Adrenal gland (tissue), 12 donors: Measurements from ENCODE around the gene FARP1. TPM values are rescaled to one million over a fixed set of nuclear protein-coding genes. Genes with fewer than 3 reads are reported as not detected.
A peak's percentile ranks its signal among the peaks of the same experiment; 100 is the strongest.

ENCODE experiments used
- DNase-seq, 7 donors: peaks; one replicate each; pipeline ENCODE4 v3.0.0-alpha.2; 2019 to 2020
- H3K27ac ChIP-seq, 5 donors: fragments of 200-600 bp; sonication (generic) in 4 of 5; 1 replicate in 3 of 5; 2 replicates in 2 of 5; pipeline versions ENCODE4 v1.5.1 to v1.8.0; 2016 to 2020; ENCODE audit warnings: mild to moderate bottlenecking in 1 of 5
- H3K27me3 ChIP-seq: fragments of 200-600 bp; 2 replicates; pipeline ENCODE4 v1.8.0; 2021
- H3K36me3 ChIP-seq, 2 donors: fragments of 200-600 bp; replicated peaks in 1 of 2; 1 replicate in 1 of 2; 2 replicates in 1 of 2; pipeline versions ENCODE4 v1.5.1 to v1.8.0; 2018 to 2022
- H3K4me1 ChIP-seq, 2 donors: fragments of 200-600 bp; replicated peaks in 1 of 2; 1 replicate in 1 of 2; 2 replicates in 1 of 2; pipeline versions ENCODE4 v1.5.1 to v1.8.0; 2018 to 2021
- H3K4me3 ChIP-seq, 4 donors: fragments of 200-600 bp; sonication (generic) in 3 of 4; one replicate each; pipeline ENCODE4 v1.5.1; 2016 to 2018
- H3K9me3 ChIP-seq, 3 donors: fragments of 200-600 bp; sonication (generic) in 1 of 3; replicated peaks in 1 of 3; 1 replicate in 2 of 3; 2 replicates in 1 of 3; pipeline versions ENCODE4 v1.5.1 to v1.8.0; 2016 to 2021
- CTCF ChIP-seq, 6 experiments: fragments of 450-650 bp in 4 of 6; fragments of 200-600 bp in 2 of 6; sonication (generic) in 1 of 6; IDR thresholded peaks; 1 replicate in 5 of 6; 2 replicates in 1 of 6; pipeline versions ENCODE4 v1.5.1 to v1.8.0; 2016 to 2021; ENCODE audit warnings: antibody characterized with exemption in 6 of 6, mild to moderate bottlenecking in 2 of 6, moderate library complexity in 1 of 6
- POLR2A ChIP-seq, 2 donors: fragments of 450-650 bp; IDR thresholded peaks; one replicate each; pipeline ENCODE4 v1.6.1; 2017; ENCODE audit warnings: antibody characterized with exemption in 2 of 2, mild to moderate bottlenecking in 2 of 2, moderate library complexity in 1 of 2
- WGBS, 4 donors: extraction: QIAGEN DNeasy Blood & Tissue Kit in 2 of 4; methylation state at CpG; one replicate each; pipeline versions ENCODE4 v1.1.5 to v1.1.7; 2013 to 2017; 5-methylcytosine and 5-hydroxymethylcytosine counted together
- intact Hi-C, 2 donors: fragments of 100-400 bp; cut with DNase I; formaldehyde crosslinking; loops; one replicate each; pipeline versions ENCODE4 v1.14.1 to v1.15.0; 2022 to 2023
- polyA plus RNA-seq, 3 donors: library from polyadenylated mRNA; stranded (reverse); fragments of 200-250 nt in 2 of 3; fragments of 350-450 nt in 1 of 3; fragmentation: Illumina TruSeq in 1 of 3; extraction: RNeasy Lipid Tissue Mini Kit (QIAGEN cat#74804) in 1 of 3; gene quantifications; one replicate each; pipeline ENCODE4 v1.2.3, GENCODE V29; 2013 to 2014
- total RNA-seq, 9 donors: library from RNA; depleted of rRNA in 4 of 9; stranded (reverse); fragments of >200 nt in 4 of 9; fragments of 120-200 nt in 1 of 9; fragmentation: NEBNext Ultra II Directional in 1 of 9; extraction: Animal tissue kit (Norgen Biotek cat#: 25700) in 1 of 9; gene quantifications; one replicate each; pipeline versions ENCODE4 v1.1.0 to v1.2.4, GENCODE V29; 2013 to 2023
- donor health status: healthy with polysubstance abuse.
- donor health status: Bipolar disorder and iron deficiency.
- donor health status: DM: yes; HTN: yes; CAD: no.
- donor health status: DM: no; HTN: no; CAD: no.
- donor health status: DM: no; HTN: no; CAD: no.
- donor health status: DM: yes; HTN: yes; CAD: no.

The FARP1 gene
- total and polyA plus RNA-seq, 12 donors: 27.1 to 304 (median 71.6) TPM

DNA sequence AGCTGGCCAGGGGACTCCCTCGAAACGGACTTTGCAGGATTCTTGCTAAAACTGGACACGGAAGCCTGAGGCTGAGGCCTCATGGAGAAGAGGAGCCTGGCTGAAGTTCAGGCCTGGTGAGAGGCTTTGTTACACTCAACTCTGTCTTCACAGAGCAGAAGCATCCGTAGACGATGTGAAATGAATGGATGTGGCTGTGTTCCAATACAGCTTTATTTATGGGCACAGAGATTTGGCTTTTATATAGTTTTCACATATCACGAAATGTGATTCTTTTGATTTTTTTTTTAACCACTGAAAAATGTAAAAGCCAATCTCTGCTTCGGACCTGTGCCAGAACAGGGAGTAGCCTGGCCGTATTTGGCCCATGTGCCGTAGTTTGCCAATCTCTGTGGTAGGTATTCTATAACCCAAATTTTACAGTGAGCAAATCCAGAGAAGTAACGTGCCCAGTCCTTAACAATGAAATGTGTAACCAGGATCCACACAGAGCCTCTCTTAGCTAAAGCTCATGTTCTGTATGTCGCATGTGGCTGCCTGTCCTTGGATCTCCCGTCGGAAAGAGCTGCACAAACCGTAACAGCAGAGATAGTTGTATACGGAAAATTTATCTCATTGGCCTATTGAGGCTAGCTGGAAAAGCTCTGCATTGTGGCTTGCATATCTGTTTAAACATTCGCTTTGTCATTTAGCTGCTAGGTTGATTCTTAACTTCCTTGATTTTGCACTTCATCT lies 205.7 kb downstream of the FARP1 start:
- no peak overlapping the region for H3K4me3 ChIP-seq
- peak in 3 of 7 donors; percentile 19 to 49 (median 33) for DNase-seq
- no peaks in the 10 kb centered on the region for H3K27me3 ChIP-seq
- intact Hi-C loops: no loop called here
- H3K27ac ChIP-seq: peak overlapping the region in 1 of 5 donors; percentile 33
- 50 to 67% (median 57%) methylated on average over 16 of the region's 16 CpGs for WGBS, 4 donors
- H3K9me3 ChIP-seq: no peaks in the 10 kb centered on the region
- peaks cover 0 to 11% of the 10 kb centered on the region in 2 donors for H3K4me1 ChIP-seq
- no peak for TF ChIP-seq CTCF (IDR thresholded peaks at IDR 0.05)
- no peak for TF ChIP-seq POLR2A (IDR thresholded peaks at IDR 0.05)
- H3K36me3 ChIP-seq: no peaks in the 10 kb centered on the region

DNA sequence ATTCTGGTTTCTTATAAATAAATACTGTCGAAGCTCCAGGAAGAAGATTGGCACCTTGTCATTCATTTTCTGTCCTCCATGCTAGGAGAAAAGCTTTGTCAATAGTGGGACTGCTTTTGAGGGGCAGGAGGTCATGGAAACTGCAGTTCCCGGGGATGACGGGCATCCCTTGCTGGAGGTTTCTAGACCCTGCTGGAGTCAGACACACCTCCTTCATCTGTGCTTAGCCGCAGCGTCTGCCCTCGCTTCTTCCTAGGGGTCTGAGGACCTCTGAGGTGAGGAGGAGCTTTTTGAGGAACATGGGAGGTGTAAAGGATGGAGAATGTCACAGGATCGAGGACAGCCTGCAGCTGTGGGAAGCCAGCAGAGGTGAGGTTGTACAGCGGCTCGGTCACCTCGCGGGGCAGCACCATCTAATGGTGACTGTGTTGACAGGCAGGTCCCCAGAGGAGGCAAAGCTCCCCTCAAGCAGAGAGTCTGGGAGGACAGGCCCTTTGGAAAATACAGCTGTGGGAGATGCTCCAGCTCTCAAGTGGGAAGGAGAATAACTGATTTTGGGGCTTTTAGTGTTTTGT lies 206.9 kb downstream of the FARP1 start:
- TF ChIP-seq CTCF (IDR thresholded peaks at IDR 0.05): peak in 2 of 6 experiments; percentile 4 to 15
- no peak for TF ChIP-seq POLR2A (IDR thresholded peaks at IDR 0.05)
- intact Hi-C loops: no loop called here
- no peak overlapping the region for H3K4me3 ChIP-seq
- no peak overlapping the region for H3K27ac ChIP-seq
- WGBS, 4 donors: 79 to 91% (median 85%) methylated on average over 9 to 11 of the region's 11 CpGs
- H3K27me3 ChIP-seq: no peaks in the 10 kb centered on the region
- peak in 6 of 7 donors; percentile 24 to 62 (median 28) for DNase-seq
- H3K36me3 ChIP-seq: no peaks in the 10 kb centered on the region
- H3K4me1 ChIP-seq: peaks cover 0 to 11% of the 10 kb centered on the region in 2 donors
- no peaks in the 10 kb centered on the region for H3K9me3 ChIP-seq

GRCh38 chr13:98350746-98351330 lies 207.9 kb downstream of the FARP1 start:
- intact Hi-C loops: no loop called here
- H3K9me3 ChIP-seq: no peaks in the 10 kb centered on the region
- 95 to 99% (median 97%) methylated on average over 6 to 9 of the region's 9 CpGs for WGBS, 4 donors

More at GRCh38 chr13:98350746-98351330, 207.9 kb downstream of the FARP1 start:
- TF ChIP-seq POLR2A (IDR thresholded peaks at IDR 0.05) (no peak), CTCF (IDR thresholded peaks at IDR 0.05) (no peak)
- H3K4me3 ChIP-seq: no peak overlapping the region
- H3K27ac ChIP-seq: no peak overlapping the region
- DNase-seq: peak in 1 of 7 donors; percentile 21
- H3K36me3 ChIP-seq: no peaks in the 10 kb centered on the region
- H3K27me3 ChIP-seq: no peaks in the 10 kb centered on the region
- peaks cover 0 to 11% of the 10 kb centered on the region in 2 donors for H3K4me1 ChIP-seq
